Motor neuron (in vitro differentiated cells): Measurements from ENCODE around the gene DUSP23. TPM values are rescaled to one million over a fixed set of nuclear protein-coding genes. Genes with fewer than 3 reads are reported as not detected.

Experiments
- ATAC-seq, 8 experiments: fragments of 200-7000 bp; cut with Tn5 transposase; replicated peaks in 6 of 8; 2 replicates each; pipeline ENCODE4 v1.8.0; 2021; ENCODE audit warnings: mild to moderate bottlenecking in 8 of 8, moderate library complexity in 8 of 8
- H3K27ac ChIP-seq, 2 donors: fragments of 250-450 bp; sonication (Bioruptor Pico); 2 replicates each; pipeline ENCODE4 v1.9.0; 2021; ENCODE audit warnings: antibody characterized with exemption in 2 of 2, mild to moderate bottlenecking in 2 of 2, moderate library complexity in 1 of 2
- H3K4me1 ChIP-seq, 2 donors: fragments of 250-450 bp; sonication (Bioruptor Pico); replicated peaks in 1 of 2; 2 replicates each; pipeline ENCODE4 v1.6.1; 2021; ENCODE audit warnings: antibody characterized with exemption in 2 of 2, mild to moderate bottlenecking in 2 of 2, moderate library complexity in 1 of 2
- H3K4me3 ChIP-seq, 5 donors: fragments of 250-450 bp; sonication (Bioruptor Pico); 2 replicates each; pipeline ENCODE4 v1.9.0; 2021; ENCODE audit warnings: antibody characterized with exemption in 5 of 5, mild to moderate bottlenecking in 5 of 5, moderate library complexity in 4 of 5
- WGBS, 10 experiments: fragments of 450-650 bp; shearing (Covaris generic); methylation state at CpG; one replicate each; pipeline ENCODE4 v1.0.0; 2022; 5-methylcytosine and 5-hydroxymethylcytosine counted together
- in situ Hi-C, 9 experiments: fragments of 400-800 bp; cut with MboI; loops; one replicate each; pipeline ENCODE4 v1.15.0; 2021; ENCODE audit warnings: low sequenced_read_pairs in 9 of 9, low pct_unique_long_range_greater_than_20kb in 2 of 9; ENCODE audit not compliant: unreplicated experiment in 9 of 9
- total RNA-seq, 8 experiments: library from RNA; unstranded; fragments of 300-600 nt; gene quantifications; 2 replicates each; pipeline versions ENCODE4 v1.2.3 to v1.2.4, GENCODE V29; 2022

DUSP23 gene
- total RNA-seq, 8 experiments from 2014 or later, result 5.6 to 29.4 (median 11.8) TPM

GRCh38 chr1:159831412-159832141 is 50.8 kb downstream of the DUSP23 start:
- in situ Hi-C loops, result loop anchor here in 1 of 9 experiments (25.0 kb wide), 1 partner anchor 156 kb away; no protein-coding TSS in a partner anchor
- Histone ChIP-seq H3K27ac (no peak overlapping the region), H3K4me1 (peaks cover 0 to 2% of the 10 kb centered on the region in 2 donors), H3K4me3 (no peak overlapping the region)
- WGBS, 10 experiments, result 13 to 37% (median 25%) methylated on average over 1 to 6 of the region's 7 CpGs; no CpG with 5 or more reads in 2 of the 10 experiments
- peak in 4 of 8 experiments; percentile 40 to 68 (median 50) for ATAC-seq

Other genes with a start within 250 kb of the DUSP23 start
- gene OR10J5, start 245.0 kb upstream of the DUSP23 start, total RNA-seq, result under 1 TPM in 1 of 8 experiments, not detected in 7; 0.66 TPM
- under 1 TPM in 1 of 8 experiments, not detected in 7; 0.57 TPM for gene APCS, start 193.1 kb upstream of the DUSP23 start, total RNA-seq
- under 1 TPM in 6 of 8 experiments, not detected in 2; 0.16 to 0.90 (median 0.32) TPM for gene CRP, start 66.4 kb upstream of the DUSP23 start, total RNA-seq
- 1 to 10 TPM in 1 of 8 experiments, under 1 TPM in 2, not detected in 5; 0.27 to 1.0 (median 0.42) TPM for gene FCRL6, start 21.4 kb downstream of the DUSP23 start, total RNA-seq
- under 1 TPM in 1 of 8 experiments, not detected in 7; 0.43 TPM for gene SLAMF8, start 45.9 kb downstream of the DUSP23 start, total RNA-seq
- gene VSIG8, start 81.7 kb downstream of the DUSP23 start, total RNA-seq, result under 1 TPM in 3 of 8 experiments, not detected in 5; 0.05 to 0.24 (median 0.15) TPM
- 10 to 100 TPM in 1 of 8 experiments, 1 to 10 TPM in 4, under 1 TPM in 3; 0.50 to 30.7 (median 1.2) TPM for gene CFAP45, start 119.2 kb downstream of the DUSP23 start, total RNA-seq
- gene TAGLN2, start 144.5 kb downstream of the DUSP23 start, total RNA-seq, result 100 to 1,000 TPM in 4 of 8 experiments, 10 to 100 TPM in 3, 1 to 10 TPM in 1; 9.4 to 296 (median 93.0) TPM
- gene IGSF9, start 164.7 kb downstream of the DUSP23 start, total RNA-seq, result 10 to 100 TPM in 2 of 8 experiments, 1 to 10 TPM in 4, under 1 TPM in 2; 0.59 to 16.2 (median 3.4) TPM
- gene SLAMF9, start 173.3 kb downstream of the DUSP23 start, total RNA-seq, result under 1 TPM in 1 of 8 experiments, not detected in 7; 0.43 TPM